ENCODE measurements around the gene ZCCHC24. TPM values are rescaled to one million over a fixed set of nuclear protein-coding genes. Genes with fewer than 3 reads are reported as not detected.

ZCCHC24 gene
- polyA plus RNA-seq, 1 of the 3 experiments (the other 2 are of a cell fraction): 15.8 TPM

- H3K79me2 ChIP-seq (ENCODE audit: insufficient read depth): peaks cover 25% of the 10 kb centered on the region
- no peak overlapping the region for H3K4me2 ChIP-seq
Observed at GRCh38 chr10:79354615-79355014, 90.8 kb downstream of the ZCCHC24 start.

More at GRCh38 chr10:79354615-79355014, 90.8 kb downstream of the ZCCHC24 start:
- no peaks in the 10 kb centered on the region for H3K9me3 ChIP-seq
- H4K20me1 ChIP-seq (ENCODE audit: insufficient read depth): peaks cover 3% of the 10 kb centered on the region; the same call in 1 of the 2 replicates
- DNase-seq: no peak
- no peaks in the 10 kb centered on the region for H3K9me2 ChIP-seq
- WGBS (ENCODE audit: low lambda C conversion rate): 100% methylated on average over 6 of the region's 6 CpGs
- H3F3A ChIP-seq (replicated peaks; ENCODE audit: insufficient read depth): peaks cover 15% of the 10 kb centered on the region
- POLR2A ChIA-PET: no interaction called here
- no peak overlapping the region for H2AFZ ChIP-seq (ENCODE audit: low read depth)
- H3K36me3 ChIP-seq (replicated peaks in 1 of 2; ENCODE audit: control insufficient read depth in 1 of 2, insufficient read depth in 2 of 2, low read length in 1 of 2): peaks cover 48 to 58% of the 10 kb centered on the region in 2 experiments
- no peak overlapping the region for H3K4me3 ChIP-seq (ENCODE audit: low read depth in 2 of 2, low read length in 1 of 2)
- no peak overlapping the region for H3K9ac ChIP-seq
- CTCF ChIA-PET: interaction anchor here (0.8 to 1.2 kb wide), 4 partner anchors 12 to 1307 kb away, joined by 3 to 4 read pairs (median 4); no protein-coding TSS in a partner anchor
- TF ChIP-seq TAF1 (IDR thresholded peaks at IDR 0.05; ENCODE audit: borderline replicate concordance, low read depth, low read length) (no peak), REST (IDR thresholded peaks at IDR 0.05; ENCODE audit: low read depth, low read length) (no peak), RXRA (IDR thresholded peaks at IDR 0.05; ENCODE audit: borderline replicate concordance, low read depth) (no peak), FOXJ3 (CRISPR knock-in tag; IDR thresholded peaks at IDR 0.05) (no peak), TEAD4 (IDR thresholded peaks at IDR 0.05; ENCODE audit: borderline replicate concordance, insufficient read depth) (no peak), MAX (IDR thresholded peaks at IDR 0.05; ENCODE audit: low read depth) (no peak), USF1 (IDR thresholded peaks at IDR 0.05; ENCODE audit: borderline replicate concordance, low read depth) (no peak)
- H3K27me3 ChIP-seq (ENCODE audit: insufficient read depth): no peaks in the 10 kb centered on the region
- H3K4me1 ChIP-seq (ENCODE audit: control insufficient read depth in 1 of 2, insufficient read depth in 2 of 2, low read depth in 1 of 2, low read length in 1 of 2): peaks cover 0 to 2% of the 10 kb centered on the region in 2 experiments; a peak in 1 of 4 replicates
- H3K27ac ChIP-seq (ENCODE audit: low read depth in 2 of 2, low read length in 1 of 2): no peak overlapping the region

All from SK-N-SH (cell line).